GM19043 (cell line): ENCODE measurements around the gene ME2.
"Not testable (repeated sequence)": the region's sequence is repeated elsewhere in the genome, so short reads cannot be mapped to it uniquely, and the experiment has no call there.

Experiments
- ATAC-seq: cut with Tn5 transposase; IDR thresholded peaks from one replicate; pipeline ENCODE4 v1.9.1; 2021; ENCODE audit warnings: low read depth; ENCODE audit not compliant: unreplicated experiment

ME2 gene

DNA sequence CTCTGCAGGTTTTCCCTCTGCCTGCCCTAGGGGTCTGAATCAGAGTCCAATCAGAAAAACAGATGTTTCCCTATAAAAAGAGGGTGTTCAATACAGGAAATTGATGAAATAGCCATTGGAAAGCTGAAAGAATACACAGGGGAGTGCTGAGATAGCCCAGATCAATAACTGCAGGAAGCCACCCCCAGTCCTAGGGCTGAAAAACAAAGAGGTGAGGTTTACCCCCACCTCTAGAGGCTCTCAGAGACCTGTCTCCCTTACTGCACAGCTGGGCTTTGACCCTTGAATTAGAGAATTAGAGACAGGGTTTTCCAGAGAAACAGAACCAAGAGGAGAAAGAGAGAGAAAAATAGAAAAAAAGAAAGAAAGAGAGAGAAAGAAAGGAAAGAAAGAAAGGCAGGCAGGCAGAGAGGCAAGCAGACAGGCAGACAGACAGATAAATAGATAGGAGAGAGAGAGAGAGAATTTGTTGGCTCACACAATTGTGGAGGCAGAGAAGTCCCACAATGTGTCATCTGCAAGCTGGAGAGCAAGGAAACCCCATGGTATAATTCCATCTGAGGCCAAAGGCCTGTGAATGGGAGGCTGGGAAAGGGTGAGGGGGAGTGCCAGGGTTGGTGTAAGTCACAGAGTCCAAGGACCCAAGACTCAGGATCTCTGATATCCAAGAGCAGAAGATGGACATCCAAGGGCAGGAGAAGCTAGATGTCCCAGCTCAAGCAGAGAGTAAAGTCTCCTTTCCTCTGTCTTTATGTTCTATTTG, 18.9 kb upstream of the ME2 start:
- ATAC-seq: no peak

DNA sequence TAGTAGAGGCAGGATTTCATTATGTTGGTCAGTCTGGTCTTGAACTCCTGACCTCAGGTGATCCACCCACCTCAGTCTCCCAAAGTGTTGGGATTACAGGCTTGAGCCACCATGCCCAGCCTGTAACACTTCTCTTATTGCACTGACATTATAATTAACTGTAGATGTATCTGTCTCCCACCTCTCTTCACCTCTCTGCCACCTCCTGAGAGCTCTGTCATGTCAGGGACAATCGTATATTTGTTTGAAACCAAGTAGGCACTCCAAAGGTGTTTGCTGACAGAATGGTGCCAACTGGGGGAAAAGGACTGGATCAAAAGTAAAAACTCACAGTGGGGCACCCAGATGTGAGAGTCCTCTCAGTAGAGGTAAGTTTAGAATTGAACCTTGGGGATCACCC, 17.3 kb upstream of the ME2 start:
- ATAC-seq: no peak

DNA sequence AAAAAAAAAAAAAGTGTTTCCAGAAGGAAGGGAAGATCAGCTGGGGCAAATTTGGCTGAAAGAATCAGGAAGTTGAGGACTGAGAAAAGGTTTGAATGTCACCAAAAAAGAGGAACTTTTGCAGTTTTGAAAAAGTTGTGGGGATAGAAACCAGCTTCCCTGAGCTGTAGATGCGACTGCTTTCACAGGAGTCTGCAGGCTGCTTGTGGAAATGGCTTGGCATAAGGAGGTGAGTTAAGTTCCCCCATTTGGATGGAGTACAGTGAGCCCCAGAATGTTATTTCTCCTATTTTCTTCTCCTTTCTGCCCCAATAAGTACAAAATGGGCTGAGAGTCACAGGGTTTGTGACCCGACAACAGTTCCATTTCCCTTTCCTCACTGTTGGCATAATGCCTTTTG, 16.5 kb upstream of the ME2 start:
- ATAC-seq: no peak

DNA sequence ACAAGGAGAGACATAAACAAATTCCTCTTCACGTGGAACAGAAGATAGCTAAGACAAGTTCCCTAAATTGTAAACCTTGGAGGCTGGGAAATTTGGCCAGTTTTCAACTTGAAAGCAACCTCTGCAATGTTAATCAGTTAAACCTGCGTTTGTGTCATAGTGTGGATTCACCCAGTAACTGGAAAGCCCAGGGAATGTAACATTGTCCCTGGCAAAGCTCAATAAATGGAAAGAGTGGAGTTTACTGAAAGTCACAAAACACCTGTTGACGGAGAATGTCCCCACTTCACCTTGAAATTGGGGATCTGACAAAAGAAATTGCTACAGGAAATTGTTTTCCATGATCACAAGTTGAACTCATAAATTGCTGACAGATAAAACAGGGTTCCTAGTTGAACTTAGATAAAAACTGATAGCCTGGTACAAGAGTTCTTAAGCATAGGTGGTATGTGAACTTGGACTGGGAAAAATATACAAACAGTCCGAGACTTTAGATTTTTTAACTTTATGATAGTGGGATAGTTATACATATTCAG, 15.0 kb upstream of the ME2 start:
- ATAC-seq: no peak

DNA sequence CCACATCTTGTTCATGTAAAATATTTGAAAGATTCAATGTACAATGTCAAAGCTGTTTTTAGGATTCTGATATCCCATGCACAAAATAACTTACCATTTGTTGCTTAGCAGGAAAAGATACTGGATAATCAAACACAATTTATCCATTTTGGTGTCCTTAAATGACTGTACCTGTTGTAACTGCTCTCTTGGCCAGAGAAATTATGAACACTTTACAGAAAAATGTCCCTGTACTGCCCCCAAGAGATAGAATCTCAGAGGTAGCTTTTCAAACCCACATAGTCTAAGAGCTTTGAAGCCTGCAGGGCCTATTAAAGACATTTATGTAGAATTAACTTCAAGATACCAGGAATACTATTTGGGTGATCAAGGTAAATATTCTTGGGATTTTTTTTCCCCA, 12.2 kb upstream of the ME2 start:
- ATAC-seq: no peak

DNA sequence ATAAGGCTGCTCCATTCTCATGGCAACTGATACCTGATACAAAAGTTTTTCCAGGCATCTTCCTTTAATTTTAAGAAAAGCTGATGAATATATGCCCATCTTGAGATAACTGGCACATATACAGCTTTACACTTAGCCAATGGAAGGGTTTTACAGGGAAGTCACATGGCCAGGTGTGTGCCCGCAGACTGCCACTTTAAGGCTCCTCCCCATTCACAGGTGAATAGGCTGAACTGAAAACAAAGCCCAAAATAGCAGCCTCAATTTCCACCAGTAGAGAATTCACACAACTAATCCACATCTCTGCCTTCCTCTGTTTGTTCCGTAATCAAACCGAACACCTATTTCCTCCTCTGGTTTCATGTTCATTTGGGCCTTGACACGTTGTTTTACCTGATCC, 9.8 kb upstream of the ME2 start:
- no peak for ATAC-seq

DNA sequence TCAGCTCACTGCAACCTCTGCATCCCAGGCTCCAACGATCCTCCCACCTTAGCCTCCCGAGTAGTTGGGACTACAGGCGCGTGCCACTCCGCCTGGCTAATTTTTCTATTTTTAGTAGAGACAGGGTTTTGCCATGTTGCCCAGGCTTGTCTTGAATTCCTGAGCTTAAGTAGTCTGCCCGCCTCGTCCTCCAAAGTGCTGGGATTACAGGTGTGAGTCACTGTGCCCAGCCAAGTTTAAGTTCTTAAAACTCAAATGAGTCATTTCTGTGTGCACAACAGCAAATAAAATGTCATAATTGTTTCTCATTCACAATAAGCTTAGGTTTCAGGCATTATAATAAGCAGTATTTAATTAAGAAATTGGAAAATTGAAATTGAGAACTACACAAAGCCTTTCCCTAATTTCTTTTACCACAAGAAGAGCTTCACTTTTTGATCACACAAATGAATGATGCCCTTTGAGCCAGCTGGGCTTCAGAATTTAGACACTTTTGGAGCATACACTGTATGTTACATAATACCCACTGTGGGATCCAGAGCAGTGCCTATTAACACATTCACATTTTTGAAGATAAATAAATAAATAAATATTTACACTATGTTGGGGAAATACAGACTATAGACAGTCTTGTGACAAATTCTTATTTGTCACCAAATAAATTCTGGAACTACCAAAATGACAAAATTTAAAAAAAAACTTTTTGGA, 8.6 kb upstream of the ME2 start:
- ATAC-seq: no peak

DNA sequence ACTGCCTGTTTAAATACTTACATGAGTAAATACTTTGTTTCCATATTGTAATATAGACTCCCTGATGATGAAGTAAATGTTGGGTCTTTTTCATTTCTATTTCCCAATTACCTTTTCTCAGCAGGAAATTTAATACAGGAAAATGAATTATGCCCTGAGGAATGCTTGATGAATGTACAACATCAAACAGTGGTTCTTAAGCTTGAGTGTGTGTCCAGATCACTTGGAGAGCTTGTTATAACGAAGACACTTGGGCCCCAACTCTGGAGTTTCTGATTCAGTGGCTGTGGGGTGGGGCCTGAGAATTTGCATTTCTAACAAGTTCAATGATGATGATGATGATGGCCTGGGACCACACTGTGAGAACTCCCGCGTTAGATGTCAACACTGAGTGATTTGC, 7.1 kb upstream of the ME2 start:
- ATAC-seq: no peak

DNA sequence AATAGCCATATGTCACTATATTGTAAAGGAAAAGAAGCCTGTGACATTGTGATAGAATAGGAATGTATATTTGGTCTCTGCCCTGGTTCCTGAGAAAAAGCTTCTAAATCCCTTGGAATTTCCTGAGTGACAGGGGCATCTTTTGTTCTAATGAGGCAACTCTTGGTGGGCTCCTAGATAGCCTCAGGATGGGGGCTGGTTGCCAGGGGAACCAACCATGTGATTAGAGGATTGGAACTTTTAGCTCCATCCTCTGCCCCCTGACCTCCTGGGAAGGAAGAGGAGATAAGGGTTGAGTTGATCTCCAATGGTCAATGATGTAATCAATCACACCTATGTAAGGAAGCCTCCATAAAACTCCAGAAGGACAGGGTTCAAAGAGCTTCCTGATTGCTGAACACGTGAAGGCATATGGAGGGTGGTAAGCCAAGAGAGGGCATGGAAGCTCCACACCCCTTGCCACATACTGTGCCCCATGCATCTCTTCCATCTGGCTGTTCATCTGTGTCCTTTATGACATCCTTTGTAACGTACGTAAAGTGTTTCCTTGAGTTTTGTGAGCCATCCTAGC, 2.9 kb upstream of the ME2 start:
- ATAC-seq: no peak

DNA sequence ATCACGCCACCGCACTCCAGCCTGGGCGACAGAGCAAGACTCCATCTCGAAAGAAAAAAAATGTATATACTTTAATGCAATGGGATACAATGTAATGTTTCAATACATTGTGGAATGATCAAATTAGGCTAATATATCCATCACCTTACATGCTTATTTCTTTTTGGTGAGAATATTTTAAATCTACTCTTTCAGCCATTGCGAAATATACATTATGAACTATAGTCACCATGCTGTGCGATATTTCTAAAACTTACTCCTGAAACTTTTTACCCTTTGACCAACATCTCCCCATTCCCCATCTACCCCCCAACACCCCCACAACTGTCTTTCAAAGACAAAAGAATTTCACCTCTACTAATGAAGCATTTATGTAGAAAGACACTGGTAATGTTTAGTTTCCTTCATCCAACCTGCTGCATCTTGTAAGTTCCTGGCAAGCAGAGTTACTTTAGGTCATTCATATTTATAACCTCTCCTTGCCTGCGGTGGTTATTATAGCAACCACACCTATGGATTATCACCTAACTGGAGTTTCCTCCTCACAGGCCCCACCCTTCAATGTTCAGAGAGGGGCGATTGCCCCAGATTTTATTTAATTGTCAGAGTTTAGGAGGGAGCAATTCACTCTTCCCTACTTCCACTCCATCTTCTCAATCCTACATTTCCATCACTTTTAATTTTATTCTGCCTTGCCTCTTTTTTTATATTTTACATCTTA, 1.2 kb upstream of the ME2 start:
- ATAC-seq: no peak

DNA sequence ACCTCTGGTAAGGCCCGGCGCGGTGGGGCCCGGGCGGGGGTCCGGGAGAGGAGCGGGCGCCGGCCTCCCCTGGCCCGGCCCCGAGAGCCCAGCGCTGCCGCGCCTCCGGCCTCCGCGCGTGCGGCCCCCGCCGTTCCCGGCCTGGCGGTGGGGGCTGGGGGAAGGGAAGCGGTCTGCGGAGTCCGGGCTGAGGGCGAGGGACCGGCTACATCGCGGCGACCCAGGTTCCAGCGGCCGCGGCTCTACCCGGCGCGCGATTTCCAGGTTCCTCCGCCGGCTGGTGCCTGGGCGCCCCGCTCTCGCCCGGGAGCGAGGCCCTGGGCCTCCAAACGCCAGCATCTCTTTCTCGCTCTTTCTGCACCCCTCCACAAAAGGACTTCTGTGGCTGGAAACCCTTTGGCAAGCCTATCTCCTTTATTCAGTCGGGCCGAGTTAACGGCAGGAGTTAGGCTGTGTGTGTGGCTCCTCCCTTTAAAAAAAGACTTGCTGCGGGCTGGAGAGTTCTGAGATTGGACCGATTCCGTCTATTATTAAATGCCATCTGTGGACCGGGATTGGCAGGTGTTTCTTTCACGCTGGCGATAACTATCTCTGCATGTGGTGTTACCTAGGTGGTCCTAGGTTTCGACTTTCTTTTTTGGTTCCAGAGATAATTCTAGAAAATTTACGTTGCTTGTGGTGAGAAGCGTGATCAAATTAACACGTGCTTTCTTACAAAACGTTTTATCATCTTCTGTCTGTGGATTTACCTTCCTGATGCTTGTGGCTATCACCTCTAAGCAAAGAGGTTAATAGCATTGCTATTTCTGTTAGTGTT, 592 bp downstream of the ME2 start:
- peak; percentile 5 for ATAC-seq

DNA sequence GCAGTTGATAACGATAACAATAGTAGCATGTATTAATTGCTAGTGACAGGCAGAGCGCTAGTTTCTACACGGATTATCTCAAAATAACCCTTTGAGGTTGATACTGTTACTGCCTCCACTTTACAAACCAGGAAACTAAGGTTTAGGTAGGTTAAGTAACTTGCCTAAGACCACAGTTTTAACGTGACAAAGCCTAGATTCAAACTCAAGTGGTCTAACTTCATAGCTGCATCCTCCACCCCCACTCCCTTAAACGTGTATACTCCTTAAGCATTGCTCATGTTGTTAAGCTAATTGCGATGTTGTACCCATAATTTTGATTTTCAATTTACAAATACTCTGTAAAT, 1.2 kb downstream of the ME2 start:
- ATAC-seq: no peak

DNA sequence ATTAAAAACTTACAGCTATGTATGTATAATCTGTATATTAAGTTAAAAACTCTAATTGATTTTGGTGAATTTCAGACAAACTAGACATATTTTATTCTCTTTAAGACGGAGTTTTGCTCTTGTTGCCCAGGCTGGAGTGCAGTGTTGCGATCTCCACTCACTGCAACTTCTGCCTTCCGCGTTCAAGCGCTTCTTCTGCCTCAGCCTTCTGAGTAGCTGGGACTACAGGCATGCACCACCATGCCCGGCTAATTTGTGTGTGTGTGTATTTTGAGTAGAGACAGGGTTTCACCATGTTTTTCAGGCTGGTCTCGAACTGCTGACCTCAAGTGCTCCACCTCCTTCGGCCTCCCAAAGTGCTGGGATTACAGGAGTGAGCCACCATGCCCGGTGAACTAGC, 2.0 kb downstream of the ME2 start:
- ATAC-seq: not testable (repeated sequence)

DNA sequence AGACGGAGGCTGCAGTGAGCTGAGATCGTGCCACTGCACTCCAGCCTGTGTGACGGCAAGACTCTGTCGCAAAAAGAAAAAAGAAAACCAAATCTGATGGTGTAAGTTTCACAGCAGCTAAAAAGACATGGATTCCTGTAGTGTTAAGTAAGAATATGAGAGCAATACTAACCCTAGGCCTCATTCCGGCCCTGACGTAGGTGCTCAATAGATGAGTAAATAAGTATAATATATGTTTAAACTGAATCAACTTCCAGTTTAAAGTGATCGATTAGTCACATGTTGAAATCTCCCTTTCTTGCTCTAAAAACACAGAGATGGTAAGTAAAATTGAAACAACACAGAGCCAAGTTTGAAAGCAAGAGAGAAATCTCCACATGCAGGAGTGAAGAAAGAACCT, 8.0 kb downstream of the ME2 start:
- ATAC-seq: no peak

DNA sequence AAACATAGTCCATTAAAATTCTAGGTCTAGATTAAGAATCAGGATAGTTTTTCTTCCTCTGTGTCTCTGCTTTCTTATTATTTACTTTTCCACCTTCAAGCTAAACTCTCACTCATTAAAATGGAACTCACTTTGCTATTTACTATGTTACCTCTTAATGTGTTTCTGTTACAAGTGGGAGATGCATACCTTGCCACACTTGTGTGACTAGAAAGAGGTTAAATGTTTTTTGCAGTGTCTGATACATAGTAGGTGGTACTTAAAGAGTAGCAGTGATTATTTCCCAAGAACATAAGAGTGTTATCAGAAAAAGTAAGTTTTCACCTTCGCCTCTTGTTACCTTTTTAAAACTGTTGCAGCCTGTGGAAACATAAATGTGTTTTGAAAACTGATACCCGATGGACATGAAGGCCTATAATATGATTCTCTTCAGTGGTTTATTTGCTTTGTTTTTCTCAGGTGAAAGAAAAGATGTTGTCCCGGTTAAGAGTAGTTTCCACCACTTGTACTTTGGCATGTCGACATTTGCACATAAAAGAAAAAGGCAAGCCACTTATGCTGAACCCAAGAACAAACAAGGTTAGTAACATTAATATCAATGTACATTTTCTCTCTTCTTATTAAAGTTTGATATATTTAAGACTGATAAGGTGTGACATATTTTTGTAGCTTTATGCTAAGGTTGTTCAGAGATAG, 16.6 kb downstream of the ME2 start:
- ATAC-seq: no peak

DNA sequence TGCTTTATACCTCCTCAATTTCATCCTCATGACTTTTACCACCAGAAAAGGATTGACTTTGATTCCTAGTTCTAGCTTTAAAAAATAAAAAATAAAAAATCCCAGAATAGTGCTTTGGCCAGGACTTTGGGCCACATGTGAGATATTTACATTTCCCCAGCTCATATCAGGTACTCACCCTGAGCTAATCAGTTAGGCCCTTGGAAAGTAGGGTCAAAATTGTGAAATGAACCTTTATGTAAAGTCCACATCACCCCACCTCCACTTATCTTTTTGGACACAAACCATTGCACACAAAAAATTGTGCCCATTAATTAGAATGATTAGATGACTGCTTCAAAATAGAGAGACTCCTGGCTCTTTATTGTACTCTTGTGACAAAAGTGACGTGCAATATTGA, 17.2 kb downstream of the ME2 start:
- ATAC-seq: no peak

DNA sequence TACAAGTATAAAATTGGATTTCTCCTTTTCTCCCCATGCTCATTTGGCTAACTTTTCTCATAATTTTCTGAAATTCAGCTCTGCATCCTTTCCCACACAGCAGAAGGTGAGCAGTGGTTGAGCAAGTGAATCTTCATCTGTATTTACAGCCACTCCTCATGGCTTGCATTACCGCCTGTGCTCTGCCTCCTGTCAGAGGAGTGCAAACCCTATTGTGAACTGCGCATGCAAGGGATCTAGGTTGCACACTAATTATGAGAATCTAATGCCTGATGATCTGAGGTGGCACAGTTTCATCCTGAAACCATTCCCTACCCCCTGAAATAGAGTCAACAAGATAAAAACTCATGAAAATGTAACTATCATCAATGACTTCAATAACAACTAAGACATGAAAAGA, 20.0 kb downstream of the ME2 start:
- no peak for ATAC-seq

DNA sequence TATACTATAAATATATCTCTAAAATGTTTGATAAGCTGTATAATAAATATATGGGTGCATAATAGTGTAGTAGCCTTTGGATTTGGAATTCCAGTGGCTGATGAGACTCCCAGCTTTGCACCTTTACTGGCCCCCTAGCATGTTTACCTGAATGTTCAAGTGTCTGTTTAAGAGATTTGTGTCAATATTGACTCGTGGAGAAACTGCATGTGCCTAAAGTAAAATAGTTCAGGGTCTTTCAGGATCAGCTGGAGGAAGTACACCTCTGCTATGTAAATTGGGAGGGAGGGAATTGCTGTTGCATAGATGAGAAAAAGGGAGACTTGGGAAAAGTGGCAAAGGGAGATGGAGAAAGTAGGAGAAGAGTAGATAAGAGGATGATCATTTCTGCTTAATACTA, 23.9 kb downstream of the ME2 start:
- no peak for ATAC-seq

DNA sequence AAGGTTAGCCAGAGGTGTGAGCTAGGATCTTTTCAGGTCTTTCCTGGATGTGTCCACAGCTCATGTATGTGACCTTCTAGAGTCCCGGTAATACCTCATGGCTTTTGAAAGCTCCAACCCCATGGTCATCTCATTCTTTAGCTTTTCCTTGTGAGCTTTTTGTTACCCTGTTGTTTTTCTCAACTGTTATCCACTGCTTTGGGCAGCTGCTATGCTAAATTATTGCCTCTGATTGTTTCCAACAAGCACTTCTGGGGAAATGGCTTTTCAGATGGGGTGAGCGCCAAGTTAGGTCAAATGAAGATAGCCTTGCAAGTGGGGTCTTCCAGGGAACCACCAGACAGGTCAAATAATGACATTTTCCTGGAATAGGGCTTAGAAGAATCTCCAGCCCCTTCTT, 27.9 kb downstream of the ME2 start:
- no peak for ATAC-seq

DNA sequence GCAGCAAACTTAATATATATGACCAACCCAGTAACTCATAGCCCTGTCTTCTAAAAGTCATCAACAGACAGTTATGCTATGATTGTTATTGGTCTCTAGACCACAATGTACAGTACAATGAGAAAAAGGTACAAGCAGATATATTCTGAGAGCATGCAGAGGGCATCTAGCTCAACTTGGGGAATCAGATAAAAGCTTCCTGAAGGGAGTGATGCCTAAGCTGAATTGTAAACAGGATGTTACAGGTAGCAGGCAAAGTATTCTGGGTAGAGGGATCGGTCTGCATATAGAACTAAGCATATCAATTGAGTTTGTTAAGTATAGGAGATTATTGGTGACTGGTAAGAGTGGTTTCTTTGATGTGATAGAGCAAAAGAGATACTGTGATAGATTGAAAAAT, 30.3 kb downstream of the ME2 start:
- ATAC-seq: no peak
